Peyer's patch (tissue), 4 donors: ENCODE results near the gene SLAMF1.

Experiments used
- CTCF ChIP-seq, 6 experiments: fragments of 450-650 bp in 4 of 6; fragments of 200-600 bp in 2 of 6; sonication (generic) in 1 of 6; IDR thresholded peaks; one replicate each; pipeline ENCODE4 v1.5.1; 2017 to 2019; ENCODE audit warnings: antibody characterized with exemption in 6 of 6, mild to moderate bottlenecking in 3 of 6, moderate library complexity in 1 of 6
- POLR2A ChIP-seq, 2 donors: fragments of 450-650 bp; IDR thresholded peaks; one replicate each; pipeline ENCODE4 v1.5.1; 2017; ENCODE audit warnings: antibody characterized with exemption in 2 of 2, mild to moderate bottlenecking in 2 of 2, moderate library complexity in 2 of 2

- TF ChIP-seq CTCF (IDR thresholded peaks at IDR 0.05) (no peak), POLR2A (IDR thresholded peaks at IDR 0.05) (no peak)
Observed at GRCh38 chr1:160569806-160570205, 77.0 kb downstream of the SLAMF1 start.
